GM12875 (cell line): ENCODE data around the gene NUP62.

Experiments
- H3K4me3 ChIP-seq: one replicate; pipeline ENCODE4 v1.5.1; 2011; ENCODE audit warnings: low read depth, low read length, control low read depth
- CTCF ChIP-seq: IDR thresholded peaks from 2 replicates; pipeline ENCODE4 v1.5.1; 2011; ENCODE audit warnings: low read depth, mild to moderate bottlenecking, control low read depth, inconsistent platforms, low read length, moderate library complexity, borderline replicate concordance; ENCODE audit not compliant: insufficient read depth

Gene NUP62

DNA sequence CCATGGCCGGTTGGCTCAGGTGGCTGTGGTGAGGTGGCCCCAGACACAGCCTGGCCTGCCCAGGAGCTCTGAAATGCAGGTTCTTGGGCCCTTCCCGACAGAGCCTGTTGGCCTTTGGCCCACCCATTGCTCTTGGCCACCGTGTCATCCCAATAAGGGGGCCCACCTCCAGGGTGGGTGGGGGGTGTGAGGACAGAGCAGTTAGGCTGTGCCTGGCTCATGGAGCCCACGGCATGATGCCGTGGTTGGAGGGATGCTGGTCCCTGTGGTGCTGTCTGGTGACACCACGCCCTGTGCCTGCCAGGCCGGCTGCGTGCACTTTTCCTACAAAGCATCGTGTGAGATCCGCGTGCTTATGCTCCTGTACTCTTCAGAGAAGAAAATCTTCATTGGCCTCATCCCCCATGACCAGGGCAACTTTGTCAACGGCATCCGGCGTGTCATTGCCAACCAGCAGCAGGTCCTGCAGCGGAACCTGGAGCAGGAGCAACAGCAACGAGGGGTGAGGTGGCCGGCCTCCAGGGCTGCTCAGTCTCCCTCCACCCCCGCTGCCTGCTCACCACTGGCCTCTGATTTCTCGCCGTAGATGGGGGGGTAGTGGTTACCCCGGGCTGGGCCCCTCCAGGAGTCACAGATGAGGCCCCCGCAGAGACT is 69.5 kb downstream of the NUP62 start:
- H3K4me3 ChIP-seq: no peak overlapping the region
- no peak for TF ChIP-seq CTCF

DNA sequence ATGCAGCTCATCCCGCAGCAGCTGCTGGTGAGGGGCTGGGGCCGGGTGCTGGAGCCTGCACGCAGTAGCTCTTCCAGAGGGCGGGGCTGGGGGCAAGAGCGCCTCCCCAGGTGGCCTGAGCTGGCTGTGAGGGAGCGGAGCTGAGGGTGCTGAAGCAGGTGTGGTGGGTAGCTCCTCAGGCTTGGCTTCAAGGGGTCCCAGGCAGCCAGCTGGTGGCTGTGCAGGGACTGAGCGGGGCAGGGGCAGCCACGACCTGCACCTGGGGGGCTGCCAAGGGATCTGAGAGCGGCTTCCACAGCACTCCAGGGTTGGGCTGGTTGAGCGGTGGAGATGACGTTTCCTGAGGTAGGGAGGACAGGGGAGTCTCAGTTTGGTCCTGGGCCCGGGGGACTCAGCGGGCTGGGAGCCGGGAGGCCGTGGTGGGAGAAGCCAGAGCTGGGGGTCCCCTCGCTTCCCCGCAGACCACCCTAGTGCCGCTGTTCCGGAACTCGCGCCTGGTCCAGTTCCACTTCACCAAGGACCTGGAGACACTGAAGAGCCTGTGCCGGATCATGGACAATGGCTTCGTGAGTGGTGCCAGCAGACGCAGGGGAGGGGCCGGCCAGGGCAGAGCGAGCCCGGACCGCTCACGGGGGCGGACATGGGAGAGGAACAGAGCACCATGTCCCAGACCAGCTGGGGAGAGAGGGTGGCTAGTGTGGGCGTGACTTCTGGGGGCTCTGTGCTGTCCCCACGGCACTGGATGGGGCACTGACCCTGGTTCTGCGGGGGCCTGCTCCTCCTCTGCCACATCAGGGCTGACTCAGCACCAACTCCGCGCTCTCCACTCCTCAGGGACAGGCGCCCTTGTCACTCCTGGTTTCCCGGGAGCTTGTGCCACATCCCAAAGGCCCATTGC is 71.0 kb downstream of the NUP62 start:
- no peak overlapping the region for H3K4me3 ChIP-seq

GRCh38 chr19:49857838-49858087 is 71.5 kb downstream of the NUP62 start:
- TF ChIP-seq CTCF: no peak

More for the DNA sequence above, 71.0 kb downstream of the NUP62 start:
- TF ChIP-seq CTCF: no peak

GRCh38 chr19:49857061-49857837 is 72.1 kb downstream of the NUP62 start:
- no peak for TF ChIP-seq CTCF
- H3K4me3 ChIP-seq: no peak overlapping the region

More at GRCh38 chr19:49857838-49858087, 71.5 kb downstream of the NUP62 start:
- H3K4me3 ChIP-seq: no peak overlapping the region
